Right lobe of liver (tissue), 6 donors: ENCODE results near the gene GFAP. TPM values are rescaled to one million over a fixed set of nuclear protein-coding genes. Genes with fewer than 3 reads are reported as not detected.
A peak's percentile ranks its signal among the peaks of the same experiment; 100 is the strongest.

Experiments used
- ATAC-seq, 4 donors: fragments of 200-7000 bp; cut with Tn5 transposase; one replicate each; pipeline ENCODE4 v1.9.1; 2020; ENCODE audit warnings: mild to moderate bottlenecking in 4 of 4, moderate library complexity in 4 of 4
- DNase-seq, 3 donors: peaks; one replicate each; pipeline ENCODE4 v3.0.0-alpha.2; 2020
- H3K27ac ChIP-seq, 3 donors: fragments of 200-600 bp; one replicate each; pipeline ENCODE4 v1.8.0; 2022
- H3K27me3 ChIP-seq, 2 donors: fragments of 200-600 bp; one replicate each; pipeline ENCODE4 v1.8.0; 2022
- H3K36me3 ChIP-seq, 4 donors: fragments of 200-600 bp; sonication (generic) in 1 of 4; one replicate each; pipeline versions ENCODE4 v1.5.1 to v1.8.0; 2017 to 2022; ENCODE audit warnings: control low read depth in 1 of 4
- H3K4me1 ChIP-seq, 4 donors: fragments of 200-600 bp; sonication (generic) in 1 of 4; one replicate each; pipeline versions ENCODE4 v1.5.1 to v1.8.0; 2017 to 2022; ENCODE audit warnings: control low read depth in 1 of 4
- H3K4me3 ChIP-seq, 3 donors: fragments of 200-600 bp; one replicate each; pipeline ENCODE4 v1.8.0; 2022
- H3K9me3 ChIP-seq, 4 donors: fragments of 200-600 bp; sonication (generic) in 1 of 4; one replicate each; pipeline versions ENCODE4 v1.5.1 to v1.8.0; 2017 to 2022; ENCODE audit warnings: control low read depth in 1 of 4
- POLR2A ChIP-seq: fragments of 450-650 bp; IDR thresholded peaks from one replicate; pipeline ENCODE4 v1.6.1; 2017; ENCODE audit warnings: antibody characterized with exemption, mild to moderate bottlenecking
- WGBS: methylation state at CpG from one replicate; pipeline ENCODE4 v1.1.6; 2018; ENCODE audit warnings: low coverage, low lambda C conversion rate; ENCODE audit not compliant: insufficient coverage; ENCODE audit errors: missing lambda C conversion rate; 5-methylcytosine and 5-hydroxymethylcytosine counted together
- intact Hi-C, 2 donors: fragments of 100-400 bp; cut with DNase I; formaldehyde crosslinking; loops; one replicate each; pipeline versions ENCODE4 v1.11.2 to v1.14.1; 2022
- total RNA-seq, 6 experiments: library from RNA; depleted of rRNA in 2 of 6; stranded (reverse); fragments of >200 nt in 2 of 6; fragmentation: NEBNext Ultra II Directional in 3 of 6; extraction: Animal tissue kit (Norgen Biotek cat#: 25700) in 3 of 6; gene quantifications; one replicate each; pipeline versions ENCODE4 v1.1.0 to v1.2.4, GENCODE V29; 2016 to 2023
- TF ChIP-seq, protein P1 (sequence below), 4 donors: fragments of 200-600 bp in 3 of 4; fragments of 450-650 bp in 1 of 4; IDR thresholded peaks; one replicate each; pipeline versions ENCODE4 v1.5.1 to v1.8.0; 2016 to 2022; ENCODE audit warnings: antibody characterized with exemption in 4 of 4, mild to moderate bottlenecking in 2 of 4
- donor health status: DM: no; HTN: yes; CAD: no.
- donor health status: DM: no; HTN: no; CAD: no.
- donor health status: DM: no; HTN: no; CAD: no.
- donor health status: DM: no; HTN: yes; CAD: no.
- donor health status: DM: no; HTN: yes; CAD: no.

GFAP gene
- total RNA-seq, 6 experiments from 2014 or later, result 0.18 to 0.50 (median 0.27) TPM

DNA sequence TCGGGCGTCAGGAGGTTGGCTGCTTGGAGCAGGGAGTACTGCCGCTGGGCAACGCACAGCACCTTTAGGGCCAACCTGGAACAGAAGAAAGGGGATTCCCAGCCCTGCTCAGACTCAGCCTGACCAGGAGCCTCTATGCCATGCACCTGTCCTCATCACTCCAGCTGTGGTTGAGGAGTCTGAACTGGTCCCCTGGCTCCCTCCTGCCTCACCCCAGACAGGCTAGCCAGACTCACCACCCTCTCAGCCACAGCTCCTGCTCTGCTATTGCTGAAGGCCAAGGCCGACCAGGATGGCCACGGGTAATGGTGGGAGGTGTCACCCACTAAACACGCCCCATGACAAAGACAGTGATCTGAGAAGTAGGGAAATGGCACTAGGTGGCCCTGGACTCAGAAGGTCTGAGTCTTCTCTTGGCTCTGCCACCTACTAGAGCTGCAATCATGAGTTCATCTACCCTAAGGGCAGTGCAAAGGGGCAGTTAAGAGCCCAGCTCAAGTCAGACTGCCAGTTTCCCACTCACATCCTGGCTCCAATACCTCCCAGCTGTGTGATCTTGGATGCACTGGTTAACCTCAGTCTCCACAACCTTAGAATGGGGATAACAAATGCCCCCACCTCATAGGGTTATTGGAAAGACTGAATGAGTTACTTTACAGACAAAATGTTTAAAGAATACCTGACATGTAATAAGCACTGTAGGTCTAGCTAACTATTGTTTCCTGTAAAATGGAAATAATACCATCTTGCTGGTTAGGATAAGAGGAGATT is 13.8 kb upstream of the GFAP start:
- DNase-seq, result no peak

DNA sequence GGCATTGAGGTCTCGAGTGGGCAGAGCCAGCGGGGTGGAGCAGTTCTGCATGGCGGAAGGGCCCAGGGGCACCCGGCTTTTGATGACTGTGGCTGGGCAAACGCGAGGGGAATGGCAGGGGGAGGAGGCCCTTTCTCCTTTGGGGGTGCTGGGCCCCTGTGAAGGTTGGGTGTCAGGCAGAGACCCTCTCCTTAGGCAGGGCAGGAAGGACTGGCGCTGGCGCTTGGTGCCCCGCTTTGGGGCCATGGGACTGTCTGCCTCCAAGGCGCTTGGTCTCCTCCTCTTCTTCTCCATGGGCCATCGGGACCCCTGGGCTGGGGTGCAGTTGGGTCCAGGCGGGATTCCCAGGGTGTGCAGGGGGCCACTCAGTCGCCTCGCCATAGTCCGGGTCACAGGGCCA is 12.8 kb upstream of the GFAP start:
- DNase-seq (peak in 1 of 3 donors; percentile 35), ATAC-seq (no peak)
- no peak for TF ChIP-seq POLR2A
- TF ChIP-seq, protein P1, sequence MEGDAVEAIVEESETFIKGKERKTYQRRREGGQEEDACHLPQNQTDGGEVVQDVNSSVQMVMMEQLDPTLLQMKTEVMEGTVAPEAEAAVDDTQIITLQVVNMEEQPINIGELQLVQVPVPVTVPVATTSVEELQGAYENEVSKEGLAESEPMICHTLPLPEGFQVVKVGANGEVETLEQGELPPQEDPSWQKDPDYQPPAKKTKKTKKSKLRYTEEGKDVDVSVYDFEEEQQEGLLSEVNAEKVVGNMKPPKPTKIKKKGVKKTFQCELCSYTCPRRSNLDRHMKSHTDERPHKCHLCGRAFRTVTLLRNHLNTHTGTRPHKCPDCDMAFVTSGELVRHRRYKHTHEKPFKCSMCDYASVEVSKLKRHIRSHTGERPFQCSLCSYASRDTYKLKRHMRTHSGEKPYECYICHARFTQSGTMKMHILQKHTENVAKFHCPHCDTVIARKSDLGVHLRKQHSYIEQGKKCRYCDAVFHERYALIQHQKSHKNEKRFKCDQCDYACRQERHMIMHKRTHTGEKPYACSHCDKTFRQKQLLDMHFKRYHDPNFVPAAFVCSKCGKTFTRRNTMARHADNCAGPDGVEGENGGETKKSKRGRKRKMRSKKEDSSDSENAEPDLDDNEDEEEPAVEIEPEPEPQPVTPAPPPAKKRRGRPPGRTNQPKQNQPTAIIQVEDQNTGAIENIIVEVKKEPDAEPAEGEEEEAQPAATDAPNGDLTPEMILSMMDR (IDR thresholded peaks at IDR 0.05), result no peak
- Histone ChIP-seq H3K4me3 (no peak overlapping the region), H3K4me1 (no peaks in the 10 kb centered on the region), H3K27ac (no peak overlapping the region), H3K27me3 (no peaks in the 10 kb centered on the region), H3K9me3 (no peaks in the 10 kb centered on the region), H3K36me3 (no peaks in the 10 kb centered on the region)
- intact Hi-C loops, result loop anchor here in 1 of 2 donors (10.0 kb wide), 1 partner anchor 197 kb away; no protein-coding TSS in a partner anchor
- 95% methylated on average over 3 of the region's 15 CpGs for WGBS

More for the DNA sequence above, 13.8 kb upstream of the GFAP start:
- H3K4me3 ChIP-seq, result no peak overlapping the region
- H3K27me3 ChIP-seq, result no peaks in the 10 kb centered on the region
- no peaks in the 10 kb centered on the region for H3K4me1 ChIP-seq
- ATAC-seq, result no peak
- no peaks in the 10 kb centered on the region for H3K36me3 ChIP-seq
- no peak overlapping the region for H3K27ac ChIP-seq
- 80% methylated on average over 2 of the region's 7 CpGs for WGBS
- no peak for TF ChIP-seq POLR2A
- TF ChIP-seq, protein P1 (IDR thresholded peaks at IDR 0.05), result no peak
- no peaks in the 10 kb centered on the region for H3K9me3 ChIP-seq
- intact Hi-C loops, result loop anchor here in 1 of 2 donors (10.0 kb wide), 1 partner anchor 196 kb away; no protein-coding TSS in a partner anchor

DNA sequence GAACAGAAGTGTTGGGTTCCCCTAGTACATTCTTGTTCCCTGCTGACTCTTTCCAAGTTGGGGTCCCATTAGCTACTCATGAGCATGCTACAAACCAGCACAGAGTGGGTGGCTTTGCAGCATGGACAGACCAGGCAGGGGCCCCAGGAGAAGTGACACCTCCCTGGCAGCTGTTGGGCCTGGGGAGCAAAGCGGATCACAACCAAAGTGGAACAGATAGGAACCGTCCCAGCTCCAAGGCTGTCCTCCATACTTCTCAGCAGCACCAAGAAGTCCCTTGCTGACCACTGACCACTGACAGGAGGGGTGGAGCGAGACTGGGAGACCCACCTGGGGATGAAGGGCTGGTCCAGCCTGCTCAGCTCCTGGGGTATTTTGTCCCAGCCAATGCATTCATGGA is 12.4 kb upstream of the GFAP start:
- H3K27me3 ChIP-seq, result no peaks in the 10 kb centered on the region
- H3K36me3 ChIP-seq, result no peaks in the 10 kb centered on the region
- DNase-seq, result no peak
- no peak for ATAC-seq
- no peaks in the 10 kb centered on the region for H3K4me1 ChIP-seq
- no peaks in the 10 kb centered on the region for H3K9me3 ChIP-seq
- no peak for TF ChIP-seq POLR2A
- TF ChIP-seq, protein P1 (IDR thresholded peaks at IDR 0.05), result no peak
- H3K4me3 ChIP-seq, result no peak overlapping the region
- intact Hi-C loops, result loop anchor here in 1 of 2 donors (10.0 kb wide), 1 partner anchor 197 kb away; no protein-coding TSS in a partner anchor
- H3K27ac ChIP-seq, result no peak overlapping the region
- no CpG with 5 or more reads among the region's 3 CpGs for WGBS

DNA sequence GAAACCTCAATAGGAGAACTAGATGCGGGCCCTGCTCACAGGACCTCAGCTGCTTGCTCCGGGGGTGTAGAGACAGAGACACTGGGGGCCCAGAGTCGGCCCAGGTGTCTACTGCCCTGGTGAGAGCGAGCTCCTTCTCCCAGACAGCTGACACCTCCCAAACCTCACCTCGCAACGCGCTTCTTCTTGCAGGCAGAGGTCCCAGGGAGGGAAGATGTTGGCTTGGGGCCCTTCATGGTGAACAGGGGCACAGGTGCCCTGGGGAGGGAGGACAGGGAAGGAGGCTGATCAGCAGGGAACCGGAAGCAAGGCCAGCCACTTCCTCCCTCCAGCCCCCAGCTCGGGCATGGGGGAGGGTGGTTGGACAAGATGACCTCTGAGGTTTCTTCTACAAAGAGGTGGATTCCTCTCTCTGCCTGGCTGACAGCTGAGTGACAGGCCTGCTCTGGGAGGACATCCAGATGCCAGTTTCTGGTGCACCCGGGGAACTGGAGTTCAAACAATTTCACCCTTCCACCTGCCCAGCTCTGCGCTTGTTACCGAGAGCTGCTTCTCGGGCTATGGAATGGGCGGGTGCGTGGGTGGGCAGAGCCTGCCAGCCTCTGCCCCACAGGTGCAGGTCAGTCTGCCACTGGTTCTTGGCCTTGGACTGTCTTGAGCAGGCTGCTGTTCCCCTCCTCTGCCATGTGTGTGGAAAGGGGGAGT is 11.7 kb upstream of the GFAP start:
- H3K4me3 ChIP-seq, result no peak overlapping the region
- DNase-seq (no peak), ATAC-seq (no peak)
- H3K27ac ChIP-seq, result no peak overlapping the region
- TF ChIP-seq, protein P1 (IDR thresholded peaks at IDR 0.05), result no peak
- no peak for TF ChIP-seq POLR2A
- no peaks in the 10 kb centered on the region for H3K4me1 ChIP-seq
- no peaks in the 10 kb centered on the region for H3K36me3 ChIP-seq
- WGBS, result no CpG with 5 or more reads among the region's 15 CpGs
- H3K27me3 ChIP-seq, result no peaks in the 10 kb centered on the region
- no peaks in the 10 kb centered on the region for H3K9me3 ChIP-seq
- intact Hi-C loops, result loop anchor here in 1 of 2 donors (10.0 kb wide), 1 partner anchor 198 kb away; no protein-coding TSS in a partner anchor
